Astrocyte (in vitro differentiated cells and primary cell): ENCODE data around the gene SCRN2. TPM values are rescaled to one million over a fixed set of nuclear protein-coding genes. Genes with fewer than 3 reads are reported as not detected.
A peak's percentile ranks its signal among the peaks of the same experiment; 100 is the strongest.

Source experiments
- DNase-seq: peaks from one replicate; pipeline ENCODE4 v3.0.0-alpha.2; 2010; ENCODE audit warnings: low read depth
- FAIRE-seq: peaks from 2 replicates; lab custom pipeline; 2011; peaks lifted over from hg19 to GRCh38; lab: Jason Lieb, UNC
- H2AFZ ChIP-seq: 2 replicates; pipeline ENCODE4 v1.6.0; 2012; ENCODE audit warnings: low read depth, low read length, inconsistent platforms
- H3K27ac ChIP-seq: 2 replicates; pipeline ENCODE4 v1.5.1; 2011; ENCODE audit warnings: low read depth, low read length, inconsistent platforms
- H3K27me3 ChIP-seq: 2 replicates; pipeline ENCODE4 v1.6.0; 2011; ENCODE audit warnings: low read length, inconsistent platforms; ENCODE audit not compliant: insufficient read depth
- H3K36me3 ChIP-seq: 2 replicates; pipeline ENCODE4 v1.5.1; 2011; ENCODE audit warnings: low read length, inconsistent platforms; ENCODE audit not compliant: insufficient read depth
- H3K4me1 ChIP-seq: 2 replicates; pipeline ENCODE4 v1.5.1; 2011; ENCODE audit warnings: low read length, inconsistent platforms; ENCODE audit not compliant: insufficient read depth
- H3K4me2 ChIP-seq: 2 replicates; pipeline ENCODE4 v1.6.0; 2012; ENCODE audit warnings: low read length, inconsistent platforms
- H3K4me3 ChIP-seq: 2 replicates; pipeline ENCODE4 v1.5.1; 2011; ENCODE audit warnings: low read depth, mild to moderate bottlenecking, low read length, inconsistent platforms; ENCODE audit not compliant: insufficient read depth
- H3K79me2 ChIP-seq: 2 replicates; pipeline ENCODE4 v1.6.0; 2012; ENCODE audit warnings: mild to moderate bottlenecking, low read length, inconsistent platforms; ENCODE audit not compliant: insufficient read depth
- H3K9ac ChIP-seq: 2 replicates; pipeline ENCODE4 v1.6.0; 2012; ENCODE audit warnings: mild to moderate bottlenecking, low read length, inconsistent platforms
- H3K9me3 ChIP-seq: 2 replicates; pipeline ENCODE4 v1.5.1; 2012; ENCODE audit warnings: low read depth, mild to moderate bottlenecking, low read length, inconsistent platforms; ENCODE audit not compliant: insufficient read depth
- H4K20me1 ChIP-seq: 2 replicates; pipeline ENCODE4 v1.6.0; 2012; ENCODE audit warnings: low read length, inconsistent platforms; ENCODE audit not compliant: insufficient read depth
- H3K27ac Mint-ChIP-seq: one replicate; pipeline ENCODE4 v1.8.0; 2021; ENCODE audit warnings: mild to moderate bottlenecking, mixed read lengths; ENCODE audit not compliant: unreplicated experiment
- H3K27me3 Mint-ChIP-seq: one replicate; pipeline ENCODE4 v1.8.0; 2021; ENCODE audit warnings: low read depth, mixed read lengths; ENCODE audit not compliant: unreplicated experiment
- H3K36me3 Mint-ChIP-seq: one replicate; pipeline ENCODE4 v1.8.0; 2021; ENCODE audit warnings: low read depth, mixed read lengths; ENCODE audit not compliant: unreplicated experiment
- H3K4me1 Mint-ChIP-seq: one replicate; pipeline ENCODE4 v1.8.0; 2021; ENCODE audit warnings: low read depth, mixed read lengths; ENCODE audit not compliant: unreplicated experiment
- H3K4me3 Mint-ChIP-seq: one replicate; pipeline ENCODE4 v1.8.0; 2021; ENCODE audit warnings: mild to moderate bottlenecking, moderate library complexity, mixed read lengths; ENCODE audit not compliant: unreplicated experiment
- H3K9me3 Mint-ChIP-seq: one replicate; pipeline ENCODE4 v1.8.0; 2021; ENCODE audit warnings: mild to moderate bottlenecking, mixed read lengths; ENCODE audit not compliant: unreplicated experiment
- EZH2 ChIP-seq: IDR thresholded peaks from 2 replicates; pipeline ENCODE4 v1.6.1; 2012; ENCODE audit warnings: mild to moderate bottlenecking, low read length, inconsistent platforms; ENCODE audit not compliant: insufficient read depth
- total RNA-seq: library from RNA; stranded (reverse); gene quantifications from 2 replicates; pipeline ENCODE4 v1.2.1, GENCODE V29; 2021
- TF ChIP-seq, protein P1 (sequence below): IDR thresholded peaks from 2 replicates; pipeline ENCODE4 v1.5.1; 2011; ENCODE audit warnings: low read depth, mild to moderate bottlenecking, inconsistent platforms, low read length, moderate library complexity; ENCODE audit not compliant: insufficient read depth

SCRN2 gene
- total RNA-seq, 1 donor from 2014 or later = 17.5 TPM

DNA sequence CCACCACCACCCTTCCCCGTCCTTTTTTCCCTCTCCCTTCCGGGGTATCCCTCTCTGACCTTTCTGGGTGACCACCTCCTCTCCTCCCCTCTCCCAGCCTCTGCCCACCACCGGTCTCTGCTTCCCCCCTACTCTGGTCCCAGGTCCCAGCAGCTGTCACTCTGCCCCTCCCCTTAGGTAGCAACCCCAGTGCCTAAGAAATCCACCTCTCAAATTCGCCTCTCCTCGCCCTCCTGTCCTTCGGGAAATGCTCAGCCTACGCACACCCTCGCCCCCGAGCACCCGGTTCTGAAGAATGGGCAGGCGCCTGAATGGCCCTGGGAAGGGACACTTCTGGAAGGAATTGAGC, 10.7 kb upstream of the SCRN2 start:
- Mint-ChIP-seq H3K4me3 (no peak overlapping the region), H3K9me3 (no peaks in the 10 kb centered on the region), H3K27me3 (peaks cover 67% of the 10 kb centered on the region), H3K4me1 (peaks cover 10% of the 10 kb centered on the region), H3K27ac (no peak overlapping the region), H3K36me3 (peaks cover 3% of the 10 kb centered on the region)
- H3K4me2 ChIP-seq = peak overlapping the region; percentile 63
- no peak overlapping the region for H3K4me3 ChIP-seq
- peaks cover 20% of the 10 kb centered on the region for H3K4me1 ChIP-seq
- no peaks in the 10 kb centered on the region for H4K20me1 ChIP-seq
- no peak overlapping the region for H2AFZ ChIP-seq
- TF ChIP-seq, protein P1, sequence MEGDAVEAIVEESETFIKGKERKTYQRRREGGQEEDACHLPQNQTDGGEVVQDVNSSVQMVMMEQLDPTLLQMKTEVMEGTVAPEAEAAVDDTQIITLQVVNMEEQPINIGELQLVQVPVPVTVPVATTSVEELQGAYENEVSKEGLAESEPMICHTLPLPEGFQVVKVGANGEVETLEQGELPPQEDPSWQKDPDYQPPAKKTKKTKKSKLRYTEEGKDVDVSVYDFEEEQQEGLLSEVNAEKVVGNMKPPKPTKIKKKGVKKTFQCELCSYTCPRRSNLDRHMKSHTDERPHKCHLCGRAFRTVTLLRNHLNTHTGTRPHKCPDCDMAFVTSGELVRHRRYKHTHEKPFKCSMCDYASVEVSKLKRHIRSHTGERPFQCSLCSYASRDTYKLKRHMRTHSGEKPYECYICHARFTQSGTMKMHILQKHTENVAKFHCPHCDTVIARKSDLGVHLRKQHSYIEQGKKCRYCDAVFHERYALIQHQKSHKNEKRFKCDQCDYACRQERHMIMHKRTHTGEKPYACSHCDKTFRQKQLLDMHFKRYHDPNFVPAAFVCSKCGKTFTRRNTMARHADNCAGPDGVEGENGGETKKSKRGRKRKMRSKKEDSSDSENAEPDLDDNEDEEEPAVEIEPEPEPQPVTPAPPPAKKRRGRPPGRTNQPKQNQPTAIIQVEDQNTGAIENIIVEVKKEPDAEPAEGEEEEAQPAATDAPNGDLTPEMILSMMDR = no peak
- no peak for TF ChIP-seq EZH2
- H3K27ac ChIP-seq = no peak overlapping the region
- H3K9me3 ChIP-seq = no peaks in the 10 kb centered on the region
- no peak overlapping the region for H3K9ac ChIP-seq
- DNase-seq (no peak), FAIRE-seq (no peak)
- no peaks in the 10 kb centered on the region for H3K36me3 ChIP-seq
- no peaks in the 10 kb centered on the region for H3K79me2 ChIP-seq
- H3K27me3 ChIP-seq = peaks cover 80% of the 10 kb centered on the region

DNA sequence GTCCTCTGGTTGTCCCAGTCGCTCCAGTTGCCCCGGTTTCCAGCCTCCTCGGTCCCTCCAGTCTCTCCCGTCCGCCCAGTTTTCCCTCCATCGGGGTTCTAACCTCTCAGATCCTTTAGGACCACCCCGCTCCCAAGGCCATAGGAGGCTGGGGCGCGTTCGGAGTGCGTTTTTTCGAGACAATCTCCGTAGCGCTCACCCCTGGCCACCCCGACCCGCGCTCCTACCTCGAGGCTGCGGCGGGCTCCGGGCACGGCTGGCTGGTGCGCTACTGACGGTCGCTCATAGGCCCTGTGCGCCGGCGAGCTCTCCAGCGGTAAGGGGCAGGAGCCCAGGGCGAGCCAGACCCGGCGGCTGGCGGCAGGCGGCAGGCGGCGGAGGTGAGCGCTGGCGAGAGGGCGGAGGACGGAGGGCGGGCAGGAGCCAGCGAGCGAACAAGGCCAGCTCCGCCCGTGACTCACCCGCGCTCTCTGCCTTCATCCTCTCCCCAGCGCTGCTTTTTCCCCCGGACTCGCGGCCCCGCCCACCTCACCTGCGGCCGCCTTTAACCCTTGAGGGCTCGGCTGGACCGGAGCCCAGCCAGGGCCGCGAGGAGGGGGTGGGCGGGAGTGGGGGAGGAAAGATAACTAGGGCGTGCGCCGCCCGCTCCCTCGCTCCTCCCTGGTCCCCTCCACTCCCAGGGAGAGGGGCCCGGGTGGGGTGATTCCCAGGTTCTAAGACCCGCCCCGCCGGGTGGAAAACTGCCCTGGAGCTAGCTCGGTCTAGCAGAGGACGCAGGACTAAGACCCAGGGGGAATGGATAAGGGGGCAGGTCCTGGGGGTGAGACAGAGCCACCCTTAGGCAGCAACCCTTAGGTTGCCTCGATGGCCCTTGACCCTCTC, 9.9 kb upstream of the SCRN2 start, which contains the start of gene SP6:
Gene SP6, minus strand, starts transcription at position 472 of the 882 bp plus-strand sequence. CDS start 2,734 bp downstream, outside the sequence.
- Histone ChIP-seq H3K27ac (no peak within 1 kb of the TSS), H2AFZ (peak within 1 kb of the TSS; percentile 67)
- peak within 1 kb of the TSS; percentile 53 for H3K27ac Mint-ChIP-seq

More for the DNA sequence above, 9.9 kb upstream of the SCRN2 start, which contains the start of gene SP6:
- H3K79me2 ChIP-seq = no peaks in the 10 kb centered on the region
- H3K9me3 ChIP-seq = no peaks in the 10 kb centered on the region
- FAIRE-seq (no peak), DNase-seq (peak; percentile 42)
- peaks cover 24% of the 10 kb centered on the region for H3K4me1 ChIP-seq
- Mint-ChIP-seq H3K4me3 (peak within 1 kb of the TSS; percentile 80), H3K9me3 (no peaks in the 10 kb centered on the region), H3K36me3 (peaks cover 3% of the 10 kb centered on the region), H3K27me3 (peaks cover 69% of the 10 kb centered on the region), H3K4me1 (peaks cover 10% of the 10 kb centered on the region)
- H3K4me3 ChIP-seq = peak within 1 kb of the TSS; percentile 31
- H3K9ac ChIP-seq = no peak within 1 kb of the TSS
- H4K20me1 ChIP-seq = no peaks in the 10 kb centered on the region
- peaks cover 85% of the 10 kb centered on the region for H3K27me3 ChIP-seq
- no peaks in the 10 kb centered on the region for H3K36me3 ChIP-seq
- peak within 1 kb of the TSS; percentile 74 for H3K4me2 ChIP-seq
- TF ChIP-seq, protein P1 = no peak
- peak; percentile 9 for TF ChIP-seq EZH2
